H1 (cell line): ENCODE measurements around the gene TNF. TPM values are rescaled to one million over a fixed set of nuclear protein-coding genes. Genes with fewer than 3 reads are reported as not detected.

Source experiments
- CTCF ChIA-PET: fragments of 300-600 bp; sonication (Branson Sonifier 250); formaldehyde crosslinking; loops from one replicate; lab custom pipeline; 2021; ENCODE audit not compliant: partially characterized antibody; lab: Charles Lee
- POLR2A ChIA-PET: fragments of 300-600 bp; sonication (Branson Sonifier 250); formaldehyde crosslinking; loops from one replicate; lab custom pipeline; 2021; ENCODE audit warnings: inconsistent platforms; ENCODE audit not compliant: partially characterized antibody; lab: Charles Lee
- DNase-seq, 2 experiments: peaks; one replicate each; pipeline versions ENCODE4 v3.0.0 to v3.0.0-alpha.2; 2010 to 2022; ENCODE audit warnings: low spot score in 2 of 2, low read depth in 1 of 2, mixed read lengths in 1 of 2
- FAIRE-seq: peaks from 2 replicates; lab custom pipeline; 2011; peaks lifted over from hg19 to GRCh38; lab: Jason Lieb, UNC
- H2AFZ ChIP-seq: 2 replicates; pipeline ENCODE4 v1.8.1; 2012; ENCODE audit warnings: low read length, inconsistent platforms
- H2AK5ac ChIP-seq: 2 replicates; pipeline ENCODE4 v1.6.1; 2013; ENCODE audit warnings: low read depth, low read length
- H2BK120ac ChIP-seq: replicated peaks from 2 replicates; pipeline ENCODE3; 2013; ENCODE audit warnings: low read depth, low read length, inconsistent platforms
- H2BK12ac ChIP-seq: 2 replicates; pipeline ENCODE4 v1.6.1; 2013; ENCODE audit warnings: low read depth, low read length
- H2BK15ac ChIP-seq: 2 replicates; pipeline ENCODE4 v1.6.1; 2013; ENCODE audit warnings: low read length
- H2BK20ac ChIP-seq: 2 replicates; pipeline ENCODE4 v1.6.1; 2013; ENCODE audit warnings: low read length
- H2BK5ac ChIP-seq: 2 replicates; pipeline ENCODE4 v1.6.1; 2013; ENCODE audit warnings: low read depth, low read length
- H3K14ac ChIP-seq: 2 replicates; pipeline ENCODE4 v1.6.1; 2013; ENCODE audit warnings: inconsistent platforms; ENCODE audit not compliant: insufficient read length
- H3K18ac ChIP-seq: 2 replicates; pipeline ENCODE4 v1.6.1; 2013; ENCODE audit warnings: low read length; ENCODE audit errors: extremely low read depth
- H3K23ac ChIP-seq: 2 replicates; pipeline ENCODE4 v1.6.1; 2013; ENCODE audit warnings: inconsistent platforms; ENCODE audit not compliant: insufficient read length
- H3K23me2 ChIP-seq: 2 replicates; pipeline ENCODE4 v1.6.1; 2013; ENCODE audit warnings: low read depth, low read length
- H3K27ac ChIP-seq: 2 replicates; pipeline ENCODE4 v1.6.1; 2011; ENCODE audit warnings: low read depth, low read length, inconsistent platforms
- H3K27me3 ChIP-seq, 4 experiments: replicated peaks in 1 of 4; 1 replicate in 1 of 4; 2 replicates in 3 of 4; pipeline versions ENCODE4 v1.6.1 to v1.8.1; 2011 to 2013; ENCODE audit warnings: low read length in 3 of 4, mild to moderate bottlenecking in 3 of 4, inconsistent platforms in 2 of 4, mixed read lengths in 2 of 4, moderate library complexity in 1 of 4; ENCODE audit not compliant: control insufficient read depth in 3 of 4, insufficient read depth in 3 of 4; ENCODE audit errors: extremely low read depth in 1 of 4
- H3K36me3 ChIP-seq, 4 experiments: 2 replicates each; pipeline versions ENCODE4 v1.6.1 to v1.8.1; 2011 to 2013; ENCODE audit warnings: mild to moderate bottlenecking in 4 of 4, low read length in 3 of 4, moderate library complexity in 2 of 4, control low read depth in 1 of 4, inconsistent platforms in 1 of 4; ENCODE audit not compliant: insufficient read depth in 4 of 4, control insufficient read depth in 2 of 4
- H3K4ac ChIP-seq: replicated peaks from 2 replicates; pipeline ENCODE3; 2013; ENCODE audit warnings: low read length, low read depth, mixed read lengths, inconsistent platforms; ENCODE audit not compliant: insufficient read length
- H3K4me1 ChIP-seq, 4 experiments: replicated peaks in 1 of 4; 1 replicate in 1 of 4; 2 replicates in 3 of 4; pipeline versions ENCODE4 v1.6.1 to v1.8.1; 2011 to 2013; ENCODE audit warnings: low read length in 3 of 4, inconsistent platforms in 2 of 4, mixed read lengths in 1 of 4; ENCODE audit not compliant: insufficient read depth in 4 of 4, control insufficient read depth in 3 of 4
- H3K4me2 ChIP-seq, 2 experiments: 2 replicates each; pipeline versions ENCODE4 v1.6.1 to v1.8.1; 2011 to 2013; ENCODE audit warnings: low read depth in 2 of 2, low read length in 2 of 2, control low read depth in 1 of 2, inconsistent platforms in 1 of 2, mild to moderate bottlenecking in 1 of 2; ENCODE audit not compliant: insufficient read depth in 1 of 2
- H3K4me3 ChIP-seq, 4 experiments: fragments of 200-600, 300-600 bp in 1 of 4; sonication (generic), shearing (Covaris generic), sonication (Bioruptor Twin) in 1 of 4; 2 replicates each; pipeline versions ENCODE4 v1.5.1 to v1.8.1; 2011 to 2016; ENCODE audit warnings: low read length in 4 of 4, low read depth in 3 of 4, control low read depth in 2 of 4, inconsistent platforms in 2 of 4, mild to moderate bottlenecking in 2 of 4, mixed read lengths in 1 of 4, moderate library complexity in 1 of 4; ENCODE audit not compliant: insufficient read depth in 2 of 4; ENCODE audit errors: extremely low read depth in 1 of 4
- H3K56ac ChIP-seq: replicated peaks from 2 replicates; pipeline ENCODE3; 2013; ENCODE audit warnings: low read depth, mild to moderate bottlenecking, mixed read lengths, low read length, inconsistent platforms; ENCODE audit not compliant: insufficient read length
- H3K79me1 ChIP-seq: 2 replicates; pipeline ENCODE4 v1.6.1; 2013; ENCODE audit warnings: low read depth, low read length, control low read depth
- H3K79me2 ChIP-seq, 2 experiments: 2 replicates each; pipeline versions ENCODE4 v1.6.1 to v1.8.1; 2012 to 2013; ENCODE audit warnings: low read length in 2 of 2, mild to moderate bottlenecking in 2 of 2, inconsistent platforms in 1 of 2; ENCODE audit not compliant: insufficient read depth in 2 of 2, control insufficient read depth in 1 of 2
- H3K9ac ChIP-seq, 4 experiments: replicated peaks in 1 of 4; 1 replicate in 1 of 4; 2 replicates in 3 of 4; pipeline versions ENCODE4 v1.6.1 to v1.8.1; 2011 to 2013; ENCODE audit warnings: low read depth in 3 of 4, low read length in 3 of 4, control low read depth in 2 of 4, mild to moderate bottlenecking in 2 of 4, moderate library complexity in 2 of 4, inconsistent platforms in 1 of 4; ENCODE audit errors: extremely low read depth in 1 of 4
- H3K9me3 ChIP-seq, 2 experiments: 2 replicates each; pipeline versions ENCODE4 v1.6.1 to v1.8.1; 2012 to 2013; ENCODE audit warnings: mild to moderate bottlenecking in 2 of 2, moderate library complexity in 2 of 2, control low read depth in 1 of 2, inconsistent platforms in 1 of 2, low read depth in 1 of 2, low read length in 1 of 2, mixed read lengths in 1 of 2; ENCODE audit not compliant: insufficient read depth in 2 of 2
- H4K20me1 ChIP-seq, 2 experiments: replicated peaks in 1 of 2; 2 replicates each; pipeline versions ENCODE3 to v1.8.1; 2011 to 2013; ENCODE audit warnings: inconsistent platforms in 2 of 2, low read length in 2 of 2, mild to moderate bottlenecking in 1 of 2; ENCODE audit not compliant: insufficient read depth in 2 of 2, control insufficient read depth in 1 of 2
- H4K5ac ChIP-seq: 2 replicates; pipeline ENCODE4 v1.6.1; 2013; ENCODE audit warnings: low read length, low read depth, mixed read lengths, inconsistent platforms; ENCODE audit not compliant: insufficient read length
- H4K8ac ChIP-seq: 2 replicates; pipeline ENCODE4 v1.8.0; 2013; ENCODE audit warnings: mild to moderate bottlenecking, moderate library complexity, low read length, inconsistent platforms; ENCODE audit not compliant: insufficient read depth; ENCODE audit errors: extremely low read depth
- H4K91ac ChIP-seq: replicated peaks from 2 replicates; pipeline ENCODE3; 2013; ENCODE audit warnings: low read length, mixed read lengths, inconsistent platforms; ENCODE audit not compliant: insufficient read length
- CTCF ChIP-seq, 3 experiments: IDR thresholded peaks; 1 replicate in 2 of 3; 2 replicates in 1 of 3; pipeline versions ENCODE4 v1.5.1 to v1.6.1; 2011; ENCODE audit warnings: low read length in 3 of 3, mild to moderate bottlenecking in 3 of 3, inconsistent platforms in 2 of 3, low read depth in 1 of 3, moderate library complexity in 1 of 3; ENCODE audit not compliant: insufficient read depth in 1 of 3; ENCODE audit errors: control extremely low read depth in 1 of 3
- KDM1A ChIP-seq: fragments of 200-600, 300-600 bp; sonication (generic); IDR thresholded peaks from 2 replicates; pipeline ENCODE4 v1.7.1; 2016; ENCODE audit warnings: mild to moderate bottlenecking, low read length, borderline replicate concordance
- POLR2A ChIP-seq, 2 experiments: IDR thresholded peaks; 1 replicate in 1 of 2; 2 replicates in 1 of 2; pipeline ENCODE4 v1.6.1; 2011; ENCODE audit warnings: low read depth in 2 of 2, low read length in 2 of 2, mild to moderate bottlenecking in 2 of 2; ENCODE audit errors: control extremely low read depth in 1 of 2
- POLR2AphosphoS5 ChIP-seq: IDR thresholded peaks from 2 replicates; pipeline ENCODE4 v1.6.1; 2011; ENCODE audit warnings: low read depth, low read length
- RNF2 ChIP-seq: fragments of 200-900, 300-1000 bp; sonication (generic); IDR thresholded peaks from 2 replicates; pipeline ENCODE4 v1.7.1; 2016; ENCODE audit warnings: borderline replicate concordance, low read depth, mild to moderate bottlenecking, antibody characterized with exemption, low read length; ENCODE audit not compliant: poor library complexity, severe bottlenecking; ENCODE audit errors: missing control alignments
- WGBS, 2 experiments: shearing (Covaris generic) in 1 of 2; methylation state at CpG; one replicate each; pipeline versions ENCODE4 v1.1.6 to v1.1.7; 2013 to 2015; ENCODE audit warnings: low lambda C conversion rate in 2 of 2, mixed read lengths in 2 of 2, inconsistent platforms in 1 of 2, low coverage in 1 of 2, missing lambda C conversion rate in 1 of 2; ENCODE audit not compliant: insufficient replicate concordance in 2 of 2, insufficient coverage in 1 of 2, insufficient read length in 1 of 2; ENCODE audit errors: extremely low coverage in 1 of 2, missing lambda C conversion rate in 1 of 2; 5-methylcytosine and 5-hydroxymethylcytosine counted together
- polyA plus RNA-seq, 7 experiments: library from polyadenylated mRNA; depleted of rRNA in 3 of 7; stranded (reverse) in 5 of 7; unstranded in 2 of 7; fragments of >200 nt in 5 of 7; fragments of 200-250 nt in 2 of 7; gene quantifications; 1 replicate in 5 of 7; 2 replicates in 1 of 7; 4 replicates in 1 of 7; pipeline versions ENCODE4 v1.2.1 to v1.2.3, GENCODE V29; 2011 to 2013; ENCODE audit warnings: missing spikeins in 2 of 7, mixed read lengths in 2 of 7
- total RNA-seq: library from RNA; stranded (reverse); fragmentation: NEBNext Ultra II Directional; extraction: Animal tissue kit (Norgen Biotek cat#: 25700); gene quantifications from 2 replicates; pipeline ENCODE4 v1.2.1, GENCODE V29; 2021

TNF gene
- total and polyA plus RNA-seq, 2 of the 8 experiments (the other 6 are each of a cell fraction or from before 2014, with no cell fraction given) = not detected

- Histone ChIP-seq H3K79me1 (peaks cover 2% of the 10 kb centered on the region; the same call in 1 of the 2 replicates), H4K20me1 (peaks cover 16 to 29% of the 10 kb centered on the region in 2 experiments), H2BK12ac (no peak within 1 kb of the TSS), H3K9me3 (no peaks in the 10 kb centered on the region), H3K27ac (no peak within 1 kb of the TSS), H3K23me2 (no peaks in the 10 kb centered on the region), H3K14ac (no peak within 1 kb of the TSS), H3K79me2 (peaks cover 0 to 3% of the 10 kb centered on the region in 2 experiments; a peak in 1 of 4 replicates), H2AK5ac (no peak within 1 kb of the TSS), H3K4me3 (no peak within 1 kb of the TSS), H3K4me2 (no peak within 1 kb of the TSS), H4K91ac (no peak within 1 kb of the TSS), H2BK15ac (no peak within 1 kb of the TSS), H3K4ac (peak within 1 kb of the TSS; percentile 69), H3K4me1 (peaks cover 1 to 5% (median 4%) of the 10 kb centered on the region in 4 experiments; a peak in 4 of 7 replicates), H3K56ac (no peak within 1 kb of the TSS), H2BK20ac (no peak within 1 kb of the TSS), H4K5ac (no peak within 1 kb of the TSS), H2AFZ (no peak within 1 kb of the TSS), H3K27me3 (no peaks in the 10 kb centered on the region), H3K36me3 (peaks cover 31 to 48% (median 38%) of the 10 kb centered on the region in 4 experiments), H3K18ac (no peak within 1 kb of the TSS), H3K9ac (no peak within 1 kb of the TSS), H2BK120ac (no peak within 1 kb of the TSS), H4K8ac (peak within 1 kb of the TSS; percentile 66; the same call in 1 of the 2 replicates), H2BK5ac (no peak within 1 kb of the TSS), H3K23ac (no peak within 1 kb of the TSS)
- ChIA-PET POLR2A (interaction anchor here (0.9 to 18.4 kb wide), 22 partner anchors 8 to 132 kb away, joined by 3 to 428 read pairs (median 6); partner anchors contain the start of genes ATP6V1G2, C6orf47, DDX39B and LST1), CTCF (interaction anchor here (0.6 to 2.2 kb wide), 4 partner anchors 12 to 151 kb away, joined by 4 to 8 read pairs (median 7); no protein-coding TSS in a partner anchor)
- WGBS, 2 experiments = 88% methylated on average over 6 of the region's 7 CpGs; no CpG with 5 or more reads in 1 of the 2 experiments
- DNase-seq (peak in 1 of 2 experiments; percentile 59), FAIRE-seq (no peak)
- TF ChIP-seq RNF2 = no peak
- TF ChIP-seq KDM1A = no peak
- no peak for TF ChIP-seq CTCF (IDR thresholded peaks at IDR 0.05; ENCODE audit: control extremely low read depth in 1 of 3, insufficient read depth in 1 of 3, low read depth in 1 of 3, low read length in 3 of 3)
- peak; percentile 70; the same call in 1 of the 2 replicates for TF ChIP-seq POLR2AphosphoS5
- peak in 1 of 2 experiments; percentile 31; a peak in 1 of 3 replicates for TF ChIP-seq POLR2A (IDR thresholded peaks at IDR 0.05; ENCODE audit: control extremely low read depth in 1 of 2, low read depth in 2 of 2, low read length in 2 of 2)
These were observed 46.5 kb upstream of the TNF start, which contains the start of gene MCCD1 for GRCh38 chr6:31528821-31529328. Gene MCCD1 (plus strand): TSS chr6:31528962. CDS start chr6:31529015, 53 bp downstream.
